Naive B cell (primary cell): ENCODE measurements around the gene NAA30. TPM values are rescaled to one million over a fixed set of nuclear protein-coding genes. Genes with fewer than 3 reads are reported as not detected.

Experiments used
- polyA plus RNA-seq, 6 donors: library from polyadenylated mRNA; unstranded; fragments of 300-500 nt; fragmentation: Illumina TruSeq; gene quantifications; one replicate each; pipeline ENCODE4 v1.2.3, GENCODE V29; 2021; ENCODE audit warnings: low read depth in 6 of 6

The NAA30 gene
- polyA plus RNA-seq, 6 donors from 2014 or later: 6.4 to 11.0 (median 8.7) TPM

Other genes with a start within 250 kb of the NAA30 start
- gene EXOC5, start 121.7 kb upstream of the NAA30 start, polyA plus RNA-seq: 10 to 100 TPM; 32.4 to 66.9 (median 59.4) TPM
- gene AP5M1, start 121.6 kb upstream of the NAA30 start, polyA plus RNA-seq: 10 to 100 TPM; 30.5 to 43.5 (median 37.4) TPM
- not detected for gene CCDC198, start 103.3 kb downstream of the NAA30 start, polyA plus RNA-seq